Measurements from ENCODE around the gene PDK4. TPM values are rescaled to one million over a fixed set of nuclear protein-coding genes. Genes with fewer than 3 reads are reported as not detected.

PDK4 gene
- total and polyA plus RNA-seq, 10 of the 15 experiments (the other 5 are each of a cell fraction or from before 2014, with no cell fraction given), result 0.03 to 0.46 TPM; not detected in 8

GRCh38 chr7:95581467-95581866 lies 14.8 kb downstream of the PDK4 start:
- Histone ChIP-seq H3K4me2 (ENCODE audit: control insufficient read depth, insufficient read depth) (no peak overlapping the region), H3K9ac (ENCODE audit: control insufficient read depth, insufficient read depth, low read length) (no peak overlapping the region), H3K27me3 (replicated peaks in 1 of 2; ENCODE audit: control insufficient read depth in 2 of 2, insufficient read depth in 2 of 2, low read length in 1 of 2) (no peaks in the 10 kb centered on the region), H3K36me3 (ENCODE audit: control insufficient read depth in 2 of 2, insufficient read depth in 2 of 2, low read length in 1 of 2) (no peaks in the 10 kb centered on the region), H4K20me1 (ENCODE audit: control insufficient read depth, insufficient read depth) (no peaks in the 10 kb centered on the region; the same call in 1 of the 2 replicates), H3K4me1 (ENCODE audit: control insufficient read depth, insufficient read depth, low read length) (no peaks in the 10 kb centered on the region), H3K4me3 (no peak overlapping the region), H2AFZ (ENCODE audit: control insufficient read depth, low read depth, low read length) (no peak overlapping the region), H3K27ac (ENCODE audit: control insufficient read depth, insufficient read depth) (no peak overlapping the region), H3K9me3 (replicated peaks; ENCODE audit: control insufficient read depth, insufficient read depth, low read length) (no peaks in the 10 kb centered on the region), H3K79me2 (ENCODE audit: control insufficient read depth, insufficient read depth, low read length) (no peaks in the 10 kb centered on the region)
- no TSS peak for BruUV-seq (replicated peaks)
- RAD21 ChIA-PET (ENCODE audit: unreplicated experiment), result no interaction called here
- in situ Hi-C loops (cut with MboI), result no loop called here
- SMC1A ChIA-PET (ENCODE audit: uncharacterized antibody, unreplicated experiment), result interaction anchor here (1.0 kb wide), 2 partner anchors 43 to 69 kb away, joined by 3 read pairs; no protein-coding TSS in a partner anchor
- CTCF ChIA-PET, result interaction anchor here (0.6 kb wide), 1 partner anchor 12 kb away, joined by 3 read pairs; no protein-coding TSS in a partner anchor
- ATAC-seq (no peak), DNase-seq (ENCODE audit: low read depth, low spot score) (no peak), FAIRE-seq (no peak)
- POLR2A ChIA-PET, result no interaction called here
- intact Hi-C loops (cut with micrococcal nuclease; ENCODE audit: unreplicated experiment), result no loop called here
- no peak for TF ChIP-seq BMI1 (IDR thresholded peaks at IDR 0.05; ENCODE audit: borderline replicate concordance)
- TF ChIP-seq JUNB (IDR thresholded peaks at IDR 0.05), result no peak
- WGBS (ENCODE audit: insufficient coverage, insufficient replicate concordance, low lambda C conversion rate, missing lambda C conversion rate), result 0% methylated on average over 3 of the region's 3 CpGs

- ChIA-PET CTCF (interaction anchor here (0.6 kb wide), 1 partner anchor 541 kb away, joined by 3 read pairs; no protein-coding TSS in a partner anchor), SMC1A (ENCODE audit: uncharacterized antibody, unreplicated experiment) (no interaction called here), RAD21 (ENCODE audit: unreplicated experiment) (no interaction called here), POLR2A (no interaction called here)
- H3K4me3 ChIP-seq, result no peak overlapping the region
- no TSS peak for BruUV-seq (replicated peaks)
- no peak overlapping the region for H3K4me2 ChIP-seq (ENCODE audit: control insufficient read depth, insufficient read depth)
- no peaks in the 10 kb centered on the region for H3K79me2 ChIP-seq (ENCODE audit: control insufficient read depth, insufficient read depth, low read length)
- DNase-seq (ENCODE audit: low read depth, low spot score) (no peak), ATAC-seq (no peak), FAIRE-seq (no peak)
- intact Hi-C loops (cut with micrococcal nuclease; ENCODE audit: unreplicated experiment), result no loop called here
- in situ Hi-C loops (cut with MboI), result no loop called here
- no peak overlapping the region for H3K9ac ChIP-seq (ENCODE audit: control insufficient read depth, insufficient read depth, low read length)
- no peak overlapping the region for H3K27ac ChIP-seq (ENCODE audit: control insufficient read depth, insufficient read depth)
- no peaks in the 10 kb centered on the region for H3K9me3 ChIP-seq (replicated peaks; ENCODE audit: control insufficient read depth, insufficient read depth, low read length)
- H3K27me3 ChIP-seq (replicated peaks in 1 of 2; ENCODE audit: control insufficient read depth in 2 of 2, insufficient read depth in 2 of 2, low read length in 1 of 2), result no peaks in the 10 kb centered on the region
- 59% methylated on average over 7 of the region's 7 CpGs for WGBS (ENCODE audit: insufficient coverage, insufficient replicate concordance, low lambda C conversion rate, missing lambda C conversion rate)
- no peaks in the 10 kb centered on the region; the same call in 1 of the 2 replicates for H4K20me1 ChIP-seq (ENCODE audit: control insufficient read depth, insufficient read depth)
- no peaks in the 10 kb centered on the region for H3K36me3 ChIP-seq (ENCODE audit: control insufficient read depth in 2 of 2, insufficient read depth in 2 of 2, low read length in 1 of 2)
- H2AFZ ChIP-seq (ENCODE audit: control insufficient read depth, low read depth, low read length), result no peak overlapping the region
- H3K4me1 ChIP-seq (ENCODE audit: control insufficient read depth, insufficient read depth, low read length), result no peaks in the 10 kb centered on the region
- TF ChIP-seq MYC (IDR thresholded peaks at IDR 0.05; ENCODE audit: insufficient read depth, insufficient read length, insufficient replicate concordance, low read length, severe bottlenecking) (no peak), MEF2B (IDR thresholded peaks at IDR 0.05; ENCODE audit: partially characterized antibody, poor library complexity, severe bottlenecking) (no peak), E4F1 (IDR thresholded peaks at IDR 0.05; ENCODE audit: borderline replicate concordance, partially characterized antibody) (no peak), MAX (IDR thresholded peaks at IDR 0.05; ENCODE audit: low read depth, low read length) (no peak), JUND (IDR thresholded peaks at IDR 0.05; ENCODE audit: low read depth, low read length) (no peak), BCL11A (IDR thresholded peaks at IDR 0.05; ENCODE audit: low read depth, low read length) (no peak), CHD1 (IDR thresholded peaks at IDR 0.05; ENCODE audit: low read depth, low read length) (no peak), TAF1 (IDR thresholded peaks at IDR 0.05; ENCODE audit: borderline replicate concordance, low read depth, low read length) (no peak), POLR2AphosphoS5 (IDR thresholded peaks at IDR 0.05; ENCODE audit: low read length) (no peak)
- TF ChIP-seq, protein P1, sequence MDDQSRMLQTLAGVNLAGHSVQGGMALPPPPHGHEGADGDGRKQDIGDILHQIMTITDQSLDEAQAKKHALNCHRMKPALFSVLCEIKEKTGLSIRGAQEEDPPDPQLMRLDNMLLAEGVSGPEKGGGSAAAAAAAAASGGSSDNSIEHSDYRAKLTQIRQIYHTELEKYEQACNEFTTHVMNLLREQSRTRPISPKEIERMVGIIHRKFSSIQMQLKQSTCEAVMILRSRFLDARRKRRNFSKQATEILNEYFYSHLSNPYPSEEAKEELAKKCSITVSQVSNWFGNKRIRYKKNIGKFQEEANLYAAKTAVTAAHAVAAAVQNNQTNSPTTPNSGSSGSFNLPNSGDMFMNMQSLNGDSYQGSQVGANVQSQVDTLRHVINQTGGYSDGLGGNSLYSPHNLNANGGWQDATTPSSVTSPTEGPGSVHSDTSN (IDR thresholded peaks at IDR 0.05; ENCODE audit: insufficient replicate concordance, low read depth, low read length), result no peak
Observed at GRCh38 chr7:95579318-95579717, 17.0 kb downstream of the PDK4 start.

All from GM12878 (cell line).